ENCODE results near the gene GRK2.
A peak's percentile ranks its signal among the peaks of the same experiment; 100 is the strongest.
"Not testable (repeated sequence)": the region's sequence is repeated elsewhere in the genome, so short reads cannot be mapped to it uniquely, and the experiment has no call there.

Gene GRK2

GRCh38 chr11:67266449-67267187, at the start of gene GRK2:
Gene GRK2, plus strand, starts transcription at chr11:67266473. Its CDS starts 227 bp downstream, at chr11:67266700.
- Mint-ChIP-seq H3K27ac (peak within 1 kb of the TSS; percentile 96), H3K27me3 (no peaks in the 10 kb centered on the region), H3K4me3 (peak within 1 kb of the TSS; percentile 93), H3K36me3 (no peaks in the 10 kb centered on the region), H3K4me1 (peaks cover 74% of the 10 kb centered on the region), H3K9me3 (no peaks in the 10 kb centered on the region)

DNA sequence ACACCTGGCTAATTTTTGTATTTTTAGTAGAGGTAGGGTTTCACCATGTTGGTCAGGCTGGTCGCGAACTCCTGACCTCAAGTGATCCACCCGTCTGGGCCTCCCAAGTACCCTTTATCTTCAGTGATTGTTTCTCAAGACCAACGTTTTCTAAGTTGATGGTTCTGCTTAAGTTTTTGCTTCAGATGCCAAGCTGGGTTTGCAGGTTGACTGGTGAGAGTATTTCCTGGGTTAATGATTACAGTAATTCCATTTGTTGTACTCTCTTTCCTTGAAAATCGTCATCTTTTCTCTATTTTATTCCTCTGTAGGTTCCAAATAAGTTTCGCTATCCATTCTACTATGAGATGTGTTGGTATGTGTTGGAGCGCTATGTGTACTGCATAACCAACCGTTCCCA, 38.5 kb upstream of the GRK2 start:
- Mint-ChIP-seq H3K36me3 (peaks cover 3% of the 10 kb centered on the region), H3K27ac (no peak overlapping the region), H3K4me1 (peaks cover 7% of the 10 kb centered on the region), H3K4me3 (no peak overlapping the region), H3K27me3 (no peaks in the 10 kb centered on the region), H3K9me3 (no peaks in the 10 kb centered on the region)

- peaks cover 5% of the 10 kb centered on the region for H3K36me3 Mint-ChIP-seq
Measured at GRCh38 chr11:67230406-67230805, 35.9 kb upstream of the GRK2 start.

GRCh38 chr11:67230886-67231285, 35.4 kb upstream of the GRK2 start:
- Mint-ChIP-seq H3K4me1 (peaks cover 25% of the 10 kb centered on the region), H3K27me3 (no peaks in the 10 kb centered on the region), H3K9me3 (no peaks in the 10 kb centered on the region), H3K27ac (no peak overlapping the region), H3K4me3 (no peak overlapping the region), H3K36me3 (peaks cover 5% of the 10 kb centered on the region)

More at GRCh38 chr11:67230406-67230805, 35.9 kb upstream of the GRK2 start:
- H3K27ac Mint-ChIP-seq = peak overlapping the region; percentile 23
- no peak overlapping the region for H3K4me3 Mint-ChIP-seq
- H3K4me1 Mint-ChIP-seq = peaks cover 25% of the 10 kb centered on the region
- H3K27me3 Mint-ChIP-seq = no peaks in the 10 kb centered on the region
- no peaks in the 10 kb centered on the region for H3K9me3 Mint-ChIP-seq

DNA sequence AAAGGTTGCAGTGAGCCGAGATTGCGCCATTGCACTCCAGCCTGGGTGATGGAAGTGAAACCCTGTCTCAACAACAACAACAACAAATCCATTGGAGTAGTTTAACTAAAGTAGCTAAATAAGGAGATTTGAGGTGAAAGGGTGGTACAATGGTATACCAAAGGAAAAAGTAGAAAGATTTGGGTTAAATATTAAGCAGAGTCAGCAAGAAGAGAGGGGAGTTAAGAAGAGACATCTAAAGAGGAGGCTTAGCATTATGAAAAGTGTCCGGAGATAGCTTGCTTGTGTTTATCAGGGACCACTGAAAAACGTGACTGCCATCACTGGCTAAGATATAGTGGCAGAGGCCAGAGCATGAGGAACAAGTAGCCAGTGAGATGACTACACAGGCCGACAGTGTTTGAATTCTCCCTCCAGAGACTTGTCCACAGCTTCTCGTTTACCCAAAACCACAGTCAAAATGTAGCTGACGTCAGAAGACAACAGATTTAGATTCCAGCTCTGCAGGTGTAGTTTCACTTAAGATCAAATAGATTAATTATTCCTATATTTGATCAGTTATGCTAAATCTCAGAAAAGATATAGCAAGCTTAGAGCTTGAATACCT, 32.6 kb upstream of the GRK2 start:
- Mint-ChIP-seq H3K4me3 (no peak overlapping the region), H3K9me3 (no peaks in the 10 kb centered on the region), H3K36me3 (peaks cover 5% of the 10 kb centered on the region), H3K4me1 (peaks cover 31% of the 10 kb centered on the region), H3K27ac (peak overlapping the region; percentile 56), H3K27me3 (no peaks in the 10 kb centered on the region)

- not testable (repeated sequence) for H3K4me3 Mint-ChIP-seq, H3K27me3 Mint-ChIP-seq, H3K36me3 Mint-ChIP-seq, H3K9me3 Mint-ChIP-seq
- Mint-ChIP-seq H3K27ac (peak overlapping the region; percentile 26), H3K4me1 (peaks cover 40% of the 10 kb centered on the region)
Measured at GRCh38 chr11:67234571-67234970, 31.7 kb upstream of the GRK2 start.

DNA sequence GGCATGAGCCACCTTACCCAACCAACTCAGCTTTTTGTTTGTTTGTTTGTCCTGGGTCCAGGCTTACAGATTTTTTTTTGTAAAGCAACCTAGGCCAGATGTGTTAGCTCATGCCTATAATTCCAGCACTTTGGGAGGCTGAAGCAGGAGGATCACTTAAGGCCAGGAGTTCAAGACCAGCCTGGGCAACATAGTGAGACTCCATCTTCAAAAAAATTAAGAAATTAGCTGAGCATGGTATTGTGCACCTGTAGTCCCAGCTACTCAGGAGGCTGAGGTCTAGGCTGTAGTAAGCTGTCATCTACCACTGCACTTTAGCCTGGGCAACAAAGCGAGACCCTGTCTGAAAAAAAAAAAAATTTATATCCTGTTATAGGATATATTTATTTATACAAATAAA, 28.7 kb upstream of the GRK2 start:
- no peaks in the 10 kb centered on the region for H3K9me3 Mint-ChIP-seq

GRCh38 chr11:67238894-67239782, 27.1 kb upstream of the GRK2 start:
- H3K36me3 Mint-ChIP-seq = peaks cover 20% of the 10 kb centered on the region
- peak overlapping the region; percentile 100 for H3K4me3 Mint-ChIP-seq
- H3K4me1 Mint-ChIP-seq = peaks cover 56% of the 10 kb centered on the region
- H3K9me3 Mint-ChIP-seq = no peaks in the 10 kb centered on the region
- peak overlapping the region; percentile 100 for H3K27ac Mint-ChIP-seq
- no peaks in the 10 kb centered on the region for H3K27me3 Mint-ChIP-seq

More for the DNA sequence above, 28.7 kb upstream of the GRK2 start:
- no peaks in the 10 kb centered on the region for H3K27me3 Mint-ChIP-seq
- peaks cover 16% of the 10 kb centered on the region for H3K36me3 Mint-ChIP-seq
- peaks cover 49% of the 10 kb centered on the region for H3K4me1 Mint-ChIP-seq
- H3K4me3 Mint-ChIP-seq = no peak overlapping the region
- no peak overlapping the region for H3K27ac Mint-ChIP-seq

DNA sequence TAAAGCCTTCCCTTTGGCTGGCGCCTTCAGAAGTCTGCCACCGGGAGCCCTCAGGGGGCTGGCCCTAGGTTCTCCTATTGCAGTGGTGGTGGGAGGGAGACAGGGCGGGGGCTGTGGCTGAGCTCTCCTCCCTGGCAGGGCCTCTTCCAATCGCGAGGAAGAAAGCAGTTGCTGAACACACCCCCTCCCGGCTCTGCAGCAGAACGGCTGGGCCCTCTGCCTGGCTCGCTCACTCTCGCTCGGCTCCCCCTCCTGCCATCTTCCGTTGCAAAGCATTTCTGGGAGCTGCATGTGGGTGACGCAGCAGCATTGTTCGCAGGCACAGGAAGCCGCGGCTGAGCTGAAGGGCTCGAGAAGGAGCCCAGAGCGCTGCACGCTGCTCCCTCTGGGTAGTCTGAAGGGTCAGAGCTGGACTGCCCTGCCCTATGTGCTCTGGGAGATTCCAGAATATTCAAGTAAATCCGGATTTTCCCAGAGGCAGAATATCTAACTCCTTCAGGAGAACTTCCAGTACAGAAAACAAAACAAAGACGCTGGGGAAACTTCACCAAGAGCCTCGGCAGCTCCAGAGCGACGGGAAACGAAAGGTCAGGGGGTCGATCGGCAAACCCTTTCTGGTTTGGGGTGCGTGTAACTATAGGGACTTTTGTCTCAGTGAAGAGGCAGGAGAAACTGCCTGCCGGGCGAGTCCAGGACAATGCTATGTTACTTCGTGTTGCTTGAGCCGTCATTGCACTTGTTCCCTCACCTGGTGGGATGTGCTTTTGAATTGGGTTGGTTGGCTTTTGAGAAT, 26.3 kb upstream of the GRK2 start:
- Mint-ChIP-seq H3K27ac (peak overlapping the region; percentile 100), H3K27me3 (no peaks in the 10 kb centered on the region), H3K36me3 (peaks cover 21% of the 10 kb centered on the region), H3K4me1 (peaks cover 53% of the 10 kb centered on the region), H3K9me3 (no peaks in the 10 kb centered on the region), H3K4me3 (peak overlapping the region; percentile 100)

GRCh38 chr11:67240576-67241389, 25.5 kb upstream of the GRK2 start:
- Mint-ChIP-seq H3K9me3 (no peaks in the 10 kb centered on the region), H3K4me3 (peak overlapping the region; percentile 100), H3K4me1 (peaks cover 59% of the 10 kb centered on the region), H3K36me3 (peaks cover 27% of the 10 kb centered on the region), H3K27ac (peak overlapping the region; percentile 100), H3K27me3 (no peaks in the 10 kb centered on the region)

- H3K27me3 Mint-ChIP-seq = no peaks in the 10 kb centered on the region
- H3K4me1 Mint-ChIP-seq = peaks cover 69% of the 10 kb centered on the region
- H3K36me3 Mint-ChIP-seq = peaks cover 34% of the 10 kb centered on the region
- no peaks in the 10 kb centered on the region for H3K9me3 Mint-ChIP-seq
- H3K27ac Mint-ChIP-seq = peak overlapping the region; percentile 63
- H3K4me3 Mint-ChIP-seq = peak overlapping the region; percentile 100
Measured at GRCh38 chr11:67242548-67242947, 23.7 kb upstream of the GRK2 start.

GRCh38 chr11:67243051-67243450, 23.2 kb upstream of the GRK2 start:
- H3K4me3 Mint-ChIP-seq = peak overlapping the region; percentile 100

GRCh38 chr11:67245046-67245445, 21.2 kb upstream of the GRK2 start:
- peak overlapping the region; percentile 56 for H3K27ac Mint-ChIP-seq
- H3K9me3 Mint-ChIP-seq = no peaks in the 10 kb centered on the region

More at GRCh38 chr11:67243051-67243450, 23.2 kb upstream of the GRK2 start:
- Mint-ChIP-seq H3K27me3 (no peaks in the 10 kb centered on the region), H3K9me3 (no peaks in the 10 kb centered on the region), H3K4me1 (peaks cover 71% of the 10 kb centered on the region), H3K27ac (peak overlapping the region; percentile 55), H3K36me3 (peaks cover 37% of the 10 kb centered on the region)

DNA sequence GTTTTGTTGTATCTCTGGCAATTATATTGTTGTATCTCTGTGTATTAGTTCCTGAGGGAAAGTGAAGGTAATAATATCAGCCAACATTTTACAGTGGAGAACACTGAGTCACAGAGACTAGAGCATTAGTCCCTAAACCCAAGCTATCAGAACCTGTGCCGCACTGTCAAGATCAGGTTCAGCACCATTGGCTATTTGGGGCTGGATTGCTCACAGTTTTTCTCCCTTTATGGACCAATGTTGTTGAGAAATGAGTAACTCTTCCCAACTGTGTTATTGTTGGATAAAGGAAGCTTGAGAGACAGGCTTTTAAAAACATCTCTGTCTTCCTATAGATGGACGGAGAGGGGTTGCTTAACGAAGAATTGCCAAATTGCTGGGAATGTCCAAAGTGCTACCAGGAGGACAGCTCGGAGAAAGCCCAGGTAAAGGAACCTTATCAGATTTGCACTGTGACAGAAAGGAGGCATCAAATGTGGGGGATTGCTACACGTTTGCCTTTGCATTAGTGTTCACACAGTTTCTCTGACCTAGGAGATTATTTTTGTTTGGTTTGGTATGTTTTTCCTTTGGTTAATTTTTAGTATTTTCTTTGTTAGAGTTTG, 18.2 kb upstream of the GRK2 start:
- peak overlapping the region; percentile 81 for H3K27ac Mint-ChIP-seq
- peaks cover 71% of the 10 kb centered on the region for H3K4me1 Mint-ChIP-seq
- no peaks in the 10 kb centered on the region for H3K27me3 Mint-ChIP-seq
- no peak overlapping the region for H3K4me3 Mint-ChIP-seq
- H3K36me3 Mint-ChIP-seq = peaks cover 32% of the 10 kb centered on the region
- H3K9me3 Mint-ChIP-seq = no peaks in the 10 kb centered on the region

More at GRCh38 chr11:67245046-67245445, 21.2 kb upstream of the GRK2 start:
- no peaks in the 10 kb centered on the region for H3K27me3 Mint-ChIP-seq
- H3K36me3 Mint-ChIP-seq = peaks cover 44% of the 10 kb centered on the region
- H3K4me3 Mint-ChIP-seq = peak overlapping the region; percentile 15
- peaks cover 65% of the 10 kb centered on the region for H3K4me1 Mint-ChIP-seq
